ENCODE data around the gene NUP210L.
"Not testable (repeated sequence)": the region's sequence is repeated elsewhere in the genome, so short reads cannot be mapped to it uniquely, and the experiment has no call there.

NUP210L gene

GRCh38 chr1:154171880-154172279, 17.0 kb upstream of the NUP210L start:
- no peak for DNase-seq
- in situ Hi-C loops (cut with MboI; ENCODE audit: low pct_unique_long_range_greater_than_20kb, low sequenced_read_pairs): no loop called here

DNA sequence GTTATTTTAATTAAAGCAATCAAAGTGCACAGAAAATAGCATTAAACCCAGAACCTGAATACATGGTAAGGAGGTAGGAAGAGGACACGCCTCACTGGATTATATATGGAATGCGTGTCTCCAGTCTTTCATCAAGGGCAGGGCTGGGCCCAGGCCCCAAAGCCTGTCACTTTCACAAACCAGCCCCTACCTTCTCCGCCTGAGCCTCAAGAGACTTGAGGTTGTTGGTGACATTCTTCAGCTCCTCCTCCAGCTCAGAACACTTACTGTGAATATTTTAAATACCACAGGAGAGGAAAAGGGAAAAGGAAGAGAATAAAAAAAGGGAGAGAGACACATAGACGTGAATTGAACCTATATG, 16.3 kb upstream of the NUP210L start:
- in situ Hi-C loops (cut with MboI; ENCODE audit: low pct_unique_long_range_greater_than_20kb, low sequenced_read_pairs): no loop called here
- DNase-seq: no peak

GRCh38 chr1:154170547-154171222, 15.8 kb upstream of the NUP210L start:
- in situ Hi-C loops (cut with MboI; ENCODE audit: low pct_unique_long_range_greater_than_20kb, low sequenced_read_pairs): no loop called here
- DNase-seq: no peak

DNA sequence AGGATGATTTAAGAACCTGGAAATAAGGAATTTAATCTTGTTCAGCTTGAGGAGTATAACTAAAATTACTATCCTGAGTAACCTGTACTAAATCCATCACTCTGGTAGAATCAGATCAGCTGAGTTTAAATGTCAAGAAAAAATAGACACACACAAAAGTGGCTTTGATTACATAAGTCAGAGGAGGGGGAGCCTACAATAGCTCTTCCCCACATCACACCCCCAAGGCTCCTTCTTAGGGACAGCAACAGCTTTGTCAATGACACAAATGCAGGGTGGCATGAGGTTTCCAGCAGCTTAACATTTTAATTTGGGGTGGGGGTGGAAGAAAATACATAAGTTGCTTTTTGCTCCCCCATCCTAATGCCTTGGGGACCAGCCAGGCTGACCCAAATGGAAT, 12.6 kb upstream of the NUP210L start:
- in situ Hi-C loops (cut with MboI; ENCODE audit: low pct_unique_long_range_greater_than_20kb, low sequenced_read_pairs): no loop called here
- no peak for DNase-seq

DNA sequence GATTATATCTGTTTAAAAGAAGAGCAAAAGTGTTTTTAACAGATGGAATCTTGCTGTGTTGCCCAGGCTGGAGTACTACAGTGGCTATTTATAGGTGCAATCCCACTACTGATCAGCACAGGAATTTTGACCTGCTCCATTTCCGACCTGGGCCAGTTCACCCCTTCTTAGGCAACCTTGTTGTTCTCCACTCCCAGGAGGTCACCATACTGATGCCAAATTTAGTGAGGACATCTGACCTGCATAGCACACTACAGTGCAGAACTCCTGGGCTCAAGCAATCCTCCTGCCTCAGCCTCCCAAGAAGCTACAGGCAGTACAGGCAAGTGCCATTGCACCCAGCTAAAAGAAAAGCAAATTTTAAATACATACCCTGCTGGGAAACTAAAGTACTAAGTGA, 11.3 kb upstream of the NUP210L start:
- no peak for DNase-seq
- in situ Hi-C loops (cut with MboI; ENCODE audit: low pct_unique_long_range_greater_than_20kb, low sequenced_read_pairs): no loop called here

DNA sequence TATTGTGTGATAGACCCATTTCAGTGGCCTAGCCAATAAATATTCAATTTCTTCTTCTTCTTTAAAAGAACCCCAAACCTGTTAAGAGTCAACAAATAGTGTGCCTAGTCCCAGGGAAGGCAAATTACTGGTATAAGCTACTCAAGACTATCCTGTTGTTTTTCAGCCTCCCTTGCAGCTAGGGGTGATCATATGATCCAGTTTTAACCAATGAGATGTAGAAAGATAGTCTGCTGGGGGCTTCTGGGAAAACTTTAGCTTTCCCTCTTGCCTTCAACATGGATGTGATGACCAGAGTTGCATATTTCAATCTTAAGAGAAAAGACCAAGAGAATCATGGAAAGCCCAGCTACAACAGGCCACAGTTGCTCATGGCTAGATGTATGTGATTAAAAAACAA, 4.7 kb upstream of the NUP210L start:
- no peak for DNase-seq
- in situ Hi-C loops (cut with MboI; ENCODE audit: low pct_unique_long_range_greater_than_20kb, low sequenced_read_pairs): no loop called here

DNA sequence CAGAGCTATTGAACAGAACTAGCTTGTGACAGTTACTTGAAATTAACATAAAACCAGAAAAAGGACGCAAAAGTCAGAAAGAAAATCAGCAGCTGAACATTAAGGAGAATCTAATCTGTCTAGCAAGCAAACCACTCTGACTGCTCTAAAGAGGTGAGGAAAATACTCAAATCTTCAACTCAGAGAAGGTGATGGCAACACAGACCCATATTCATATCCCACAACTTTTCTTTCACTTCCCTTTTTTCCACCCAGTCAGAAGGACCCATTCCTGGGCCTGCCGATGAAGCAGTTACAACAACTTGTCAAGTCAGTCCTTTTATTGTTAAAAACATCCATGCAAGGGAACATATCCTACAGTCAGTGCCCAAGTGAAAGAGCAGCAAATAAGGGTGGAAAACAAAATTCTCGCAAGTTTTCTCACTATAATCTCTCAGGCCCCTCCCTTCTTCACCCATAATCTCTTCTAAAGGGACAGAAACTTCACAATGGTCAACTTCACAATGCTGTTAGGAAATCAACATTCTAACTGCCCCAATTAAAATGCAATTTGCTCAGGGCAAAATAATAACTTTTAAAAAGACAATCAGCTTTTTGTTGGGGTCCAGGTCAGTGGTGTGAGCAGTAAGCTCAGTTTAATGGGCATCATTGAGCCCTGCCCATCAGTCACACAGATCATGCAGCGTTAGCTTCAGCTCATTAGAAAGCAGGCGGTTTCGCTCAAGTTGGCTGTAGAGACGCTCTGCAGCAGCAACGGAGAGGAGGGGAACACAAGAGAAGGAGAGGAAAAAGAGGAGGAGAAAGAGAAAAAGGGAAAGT, 3.6 kb upstream of the NUP210L start:
- DNase-seq: peak; percentile 48

GRCh38 chr1:154157520-154158306, 2.8 kb upstream of the NUP210L start:
- DNase-seq: no peak
- in situ Hi-C loops (cut with MboI; ENCODE audit: low pct_unique_long_range_greater_than_20kb, low sequenced_read_pairs): no loop called here

More for the DNA sequence above, 3.6 kb upstream of the NUP210L start:
- in situ Hi-C loops (cut with MboI; ENCODE audit: low pct_unique_long_range_greater_than_20kb, low sequenced_read_pairs): no loop called here

DNA sequence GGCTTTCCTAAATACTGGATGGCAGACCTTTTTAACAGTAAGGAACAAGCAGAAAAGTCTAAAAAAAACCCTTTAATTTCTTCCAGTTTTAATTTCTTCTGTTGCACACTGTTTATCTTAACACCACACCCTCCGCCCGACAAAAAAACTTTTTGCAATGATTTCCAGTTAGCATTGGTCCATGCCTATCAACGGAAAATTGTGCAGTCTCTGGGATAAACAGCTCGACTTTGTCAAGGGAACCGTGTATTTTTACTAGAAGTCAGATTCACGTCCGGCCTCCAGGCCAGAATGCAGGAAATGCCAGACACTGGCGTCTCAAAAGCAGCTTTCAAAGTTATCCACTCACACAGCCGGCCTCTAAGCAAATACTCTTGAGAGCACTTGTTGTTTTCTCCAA, 378 bp upstream of the NUP210L start:
- DNase-seq: no peak
- in situ Hi-C loops (cut with MboI; ENCODE audit: low pct_unique_long_range_greater_than_20kb, low sequenced_read_pairs): no loop called here

- in situ Hi-C loops (cut with MboI; ENCODE audit: low pct_unique_long_range_greater_than_20kb, low sequenced_read_pairs): no loop called here
- no peak for DNase-seq
Observed at GRCh38 chr1:154154053-154154452, 820 bp downstream of the NUP210L start.

- DNase-seq: no peak
- in situ Hi-C loops (cut with MboI; ENCODE audit: low pct_unique_long_range_greater_than_20kb, low sequenced_read_pairs): no loop called here
Observed at GRCh38 chr1:154151311-154151710, 3.6 kb downstream of the NUP210L start.

- in situ Hi-C loops (cut with MboI; ENCODE audit: low pct_unique_long_range_greater_than_20kb, low sequenced_read_pairs): no loop called here
- DNase-seq: peak; percentile 25
Observed at GRCh38 chr1:154148807-154149206, 6.1 kb downstream of the NUP210L start.

GRCh38 chr1:154147505-154147904, 7.4 kb downstream of the NUP210L start:
- in situ Hi-C loops (cut with MboI; ENCODE audit: low pct_unique_long_range_greater_than_20kb, low sequenced_read_pairs); DNase-seq: not testable (repeated sequence)

- peak; percentile 15 for DNase-seq
- in situ Hi-C loops (cut with MboI; ENCODE audit: low pct_unique_long_range_greater_than_20kb, low sequenced_read_pairs): no loop called here
Observed at GRCh38 chr1:154145986-154146385, 8.9 kb downstream of the NUP210L start.

GRCh38 chr1:154142358-154142757, 12.5 kb downstream of the NUP210L start:
- DNase-seq: no peak
- in situ Hi-C loops (cut with MboI; ENCODE audit: low pct_unique_long_range_greater_than_20kb, low sequenced_read_pairs): no loop called here

- in situ Hi-C loops (cut with MboI; ENCODE audit: low pct_unique_long_range_greater_than_20kb, low sequenced_read_pairs): no loop called here
- DNase-seq: no peak
Observed at GRCh38 chr1:154141240-154141639, 13.6 kb downstream of the NUP210L start.

- in situ Hi-C loops (cut with MboI; ENCODE audit: low pct_unique_long_range_greater_than_20kb, low sequenced_read_pairs): no loop called here
- no peak for DNase-seq
Observed at GRCh38 chr1:154137888-154138287, 17.0 kb downstream of the NUP210L start.

- no peak for DNase-seq
- in situ Hi-C loops (cut with MboI; ENCODE audit: low pct_unique_long_range_greater_than_20kb, low sequenced_read_pairs): no loop called here
Observed at GRCh38 chr1:154133256-154133655, 21.6 kb downstream of the NUP210L start.

- no peak for DNase-seq
Observed at GRCh38 chr1:154129391-154129970, 25.4 kb downstream of the NUP210L start.

GRCh38 chr1:154123205-154123604, 31.7 kb downstream of the NUP210L start:
- DNase-seq; in situ Hi-C loops (cut with MboI; ENCODE audit: low pct_unique_long_range_greater_than_20kb, low sequenced_read_pairs): not testable (repeated sequence)

More at GRCh38 chr1:154129391-154129970, 25.4 kb downstream of the NUP210L start:
- in situ Hi-C loops (cut with MboI; ENCODE audit: low pct_unique_long_range_greater_than_20kb, low sequenced_read_pairs): no loop called here
